ENCODE results near the gene LAMTOR4.

DNA sequence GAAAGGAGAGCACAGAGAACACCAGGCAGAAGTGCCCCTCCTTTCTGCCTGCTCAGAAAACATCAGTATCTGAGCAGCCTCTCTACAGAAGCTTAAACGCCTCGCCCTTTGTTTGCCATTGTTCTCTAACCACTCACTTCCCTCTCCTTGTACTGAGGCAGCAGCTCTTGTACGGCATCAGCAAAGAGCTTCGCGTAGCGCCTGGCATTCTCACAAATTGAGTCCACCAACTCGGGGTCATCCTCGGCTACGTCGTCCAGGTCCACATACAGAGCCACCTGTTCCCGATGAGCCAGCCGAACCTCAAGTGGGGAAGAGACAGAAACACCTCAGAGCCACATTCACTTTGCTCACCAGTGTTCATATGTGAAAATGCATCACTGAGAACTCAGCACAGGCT is 49.3 kb upstream of the LAMTOR4 start:
- TF ChIP-seq, protein P1, sequence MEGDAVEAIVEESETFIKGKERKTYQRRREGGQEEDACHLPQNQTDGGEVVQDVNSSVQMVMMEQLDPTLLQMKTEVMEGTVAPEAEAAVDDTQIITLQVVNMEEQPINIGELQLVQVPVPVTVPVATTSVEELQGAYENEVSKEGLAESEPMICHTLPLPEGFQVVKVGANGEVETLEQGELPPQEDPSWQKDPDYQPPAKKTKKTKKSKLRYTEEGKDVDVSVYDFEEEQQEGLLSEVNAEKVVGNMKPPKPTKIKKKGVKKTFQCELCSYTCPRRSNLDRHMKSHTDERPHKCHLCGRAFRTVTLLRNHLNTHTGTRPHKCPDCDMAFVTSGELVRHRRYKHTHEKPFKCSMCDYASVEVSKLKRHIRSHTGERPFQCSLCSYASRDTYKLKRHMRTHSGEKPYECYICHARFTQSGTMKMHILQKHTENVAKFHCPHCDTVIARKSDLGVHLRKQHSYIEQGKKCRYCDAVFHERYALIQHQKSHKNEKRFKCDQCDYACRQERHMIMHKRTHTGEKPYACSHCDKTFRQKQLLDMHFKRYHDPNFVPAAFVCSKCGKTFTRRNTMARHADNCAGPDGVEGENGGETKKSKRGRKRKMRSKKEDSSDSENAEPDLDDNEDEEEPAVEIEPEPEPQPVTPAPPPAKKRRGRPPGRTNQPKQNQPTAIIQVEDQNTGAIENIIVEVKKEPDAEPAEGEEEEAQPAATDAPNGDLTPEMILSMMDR (IDR thresholded peaks at IDR 0.05; ENCODE audit: poor library complexity, severe bottlenecking): no peak
- TF ChIP-seq EZH2 (IDR thresholded peaks at IDR 0.05; ENCODE audit: borderline replicate concordance, insufficient read depth, low read length, poor library complexity, severe bottlenecking): no peak

All from neural cell (in vitro differentiated cells).